ENCODE data around the gene HOATZ.

The HOATZ gene

GRCh38 chr11:111577821-111578220 lies 63.2 kb downstream of the HOATZ start:
- DNase-seq (ENCODE audit: low read depth in 2 of 2), result no peak

- no peak for DNase-seq (ENCODE audit: low read depth in 2 of 2)
Measured at GRCh38 chr11:111581341-111581740, 66.8 kb downstream of the HOATZ start.

DNA sequence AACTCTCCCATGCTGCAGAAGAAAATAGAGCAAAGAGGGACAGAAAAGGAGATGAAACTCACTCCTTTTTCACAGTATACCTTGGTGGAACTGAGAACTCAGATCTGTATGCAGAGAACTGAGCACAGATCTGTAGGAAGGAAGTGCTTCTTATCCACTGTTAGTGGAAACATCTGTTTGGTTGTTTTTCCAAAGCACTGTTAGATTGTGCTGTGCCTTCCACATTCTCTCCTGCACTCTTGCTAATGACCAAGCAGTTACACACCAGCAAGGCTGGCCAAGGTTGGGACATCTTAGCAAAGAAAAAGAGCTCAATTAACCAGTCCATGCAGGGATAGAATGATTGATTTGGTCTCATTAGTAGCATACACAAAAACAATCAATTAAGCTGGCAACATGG lies 67.6 kb downstream of the HOATZ start:
- DNase-seq (ENCODE audit: low read depth in 2 of 2), result no peak

DNA sequence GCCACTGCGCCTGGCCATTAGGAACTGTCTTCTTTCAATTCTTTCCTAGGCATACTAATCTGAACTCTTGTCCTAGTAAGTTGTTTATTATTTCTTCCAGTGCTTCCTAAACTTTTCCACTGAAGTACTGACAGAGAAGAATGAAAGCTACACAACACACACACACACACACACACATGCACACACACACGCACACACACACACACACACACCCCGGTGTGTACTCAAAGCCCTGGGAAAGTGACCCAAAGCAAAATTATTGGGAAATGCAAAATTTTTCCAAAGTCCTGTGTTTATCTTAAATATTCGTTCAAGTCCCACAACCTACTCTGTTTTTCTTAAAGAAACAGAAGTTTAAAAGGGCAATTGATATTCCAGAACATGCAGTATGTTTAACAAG lies 68.3 kb downstream of the HOATZ start:
- no peak for DNase-seq (ENCODE audit: low read depth in 2 of 2)

GRCh38 chr11:111585371-111585770 lies 70.8 kb downstream of the HOATZ start:
- no peak for DNase-seq (ENCODE audit: low read depth in 2 of 2)

DNA sequence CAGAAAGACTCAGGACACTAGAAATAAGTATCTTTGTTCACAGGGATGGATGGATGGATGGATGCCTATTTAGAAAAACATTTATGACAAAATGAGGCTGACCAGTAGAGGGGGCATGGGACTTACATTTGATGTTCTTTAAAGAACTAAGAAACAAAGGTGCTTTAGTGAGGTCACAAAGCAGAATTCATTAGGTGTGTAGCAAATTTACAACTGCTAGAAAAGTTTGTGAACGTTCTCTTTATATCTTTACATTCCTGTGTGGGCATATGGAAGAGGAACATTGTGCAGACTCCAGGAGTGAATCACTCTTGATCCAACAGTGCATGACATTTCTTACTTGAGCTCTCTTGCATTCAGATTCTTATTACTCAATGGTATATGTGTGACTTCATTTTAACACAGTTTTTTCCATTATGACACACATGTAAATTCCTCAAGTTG lies 71.8 kb downstream of the HOATZ start:
- DNase-seq (ENCODE audit: low read depth in 2 of 2), result peak in 1 of 2 donors; percentile 43

Data from stimulated activated CD4-positive, alpha-beta T cell treated with anti-CD3 and anti-CD28 coated beads, Interleukin-1b, Interleukin-23, amount 100 ng/mL, for 4 hours (primary cell).